Jurkat, Clone E6-1 (cell line): Measurements from ENCODE around the gene QRFP.

Experiments used
- DNase-seq: peaks from one replicate; pipeline ENCODE4 v3.0.0-alpha.2; 2011; ENCODE audit warnings: low read depth, low spot score
- H3K4me3 ChIP-seq: 2 replicates; pipeline ENCODE4 v1.5.1; 2011; ENCODE audit warnings: mild to moderate bottlenecking, low read length, control low read depth, moderate library complexity

The QRFP gene

DNA sequence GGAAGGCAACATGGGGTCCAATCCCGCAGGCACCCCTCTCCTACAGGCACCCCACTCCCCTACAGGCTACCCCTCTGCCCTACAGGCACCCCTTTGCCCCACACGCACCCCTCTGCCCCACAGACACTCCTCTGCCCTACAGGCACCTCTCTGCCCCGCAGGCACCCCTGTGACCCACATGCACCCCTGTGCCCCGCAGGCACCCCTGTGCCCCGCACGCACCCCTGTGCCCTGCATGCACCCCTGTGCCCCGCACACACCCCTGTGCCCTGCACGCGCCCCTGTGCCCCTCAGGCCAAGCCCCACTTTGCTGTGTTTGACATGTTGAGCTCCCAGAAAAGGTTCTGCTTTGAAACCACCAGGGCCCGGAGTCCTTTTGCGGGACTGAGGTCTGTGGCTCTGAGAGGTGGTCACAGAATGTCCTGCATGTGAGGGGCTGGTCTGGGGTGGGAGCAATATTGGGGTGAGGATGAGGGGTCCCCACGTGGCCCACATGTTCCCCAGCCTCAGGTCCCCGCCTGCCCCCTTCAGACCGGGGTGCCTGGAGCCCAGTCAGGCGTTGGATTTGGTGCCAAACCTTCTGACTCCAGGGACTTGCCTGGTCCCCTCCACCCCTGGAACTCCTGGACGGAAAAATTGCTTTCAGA, 616 bp upstream of the QRFP start:
- no peak overlapping the region for H3K4me3 ChIP-seq
- no peak for DNase-seq

DNA sequence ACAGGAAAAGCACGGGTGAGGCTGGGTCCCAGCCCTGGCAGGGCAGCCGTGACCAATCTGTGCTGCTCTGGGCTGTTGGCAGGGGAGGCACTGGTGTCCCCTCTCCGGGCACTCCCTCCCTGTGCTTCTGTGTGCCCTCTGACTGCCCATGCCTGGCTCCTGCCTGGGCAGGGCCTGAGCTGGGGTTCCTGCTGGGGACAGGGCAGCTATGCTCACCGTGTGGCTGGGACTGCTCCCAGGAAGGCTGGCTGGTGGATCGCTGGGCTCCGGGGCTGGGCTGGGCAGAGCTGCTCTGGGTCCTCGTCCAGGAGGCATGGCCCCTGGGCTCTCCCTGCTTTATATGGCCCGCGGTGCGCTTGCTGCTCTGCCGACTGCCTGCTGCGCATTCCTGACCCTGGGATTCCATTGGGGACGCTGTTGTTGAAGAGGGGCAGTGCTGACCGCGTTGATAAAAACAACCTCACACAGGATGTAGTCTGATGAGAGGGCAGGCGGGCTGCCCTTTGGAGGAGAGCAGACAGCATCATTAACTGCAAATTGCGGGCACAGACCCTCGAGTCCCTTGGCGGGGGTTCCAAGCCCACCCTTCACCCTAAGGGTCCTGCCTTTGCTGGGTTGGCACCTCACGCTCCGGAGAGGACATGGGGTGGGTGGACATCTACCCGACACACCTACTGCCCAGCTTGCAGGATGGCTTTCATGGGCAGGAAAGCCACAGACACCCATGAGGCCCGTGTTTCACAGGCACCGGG, 955 bp downstream of the QRFP start:
- no peak overlapping the region for H3K4me3 ChIP-seq
- DNase-seq, result no peak

DNA sequence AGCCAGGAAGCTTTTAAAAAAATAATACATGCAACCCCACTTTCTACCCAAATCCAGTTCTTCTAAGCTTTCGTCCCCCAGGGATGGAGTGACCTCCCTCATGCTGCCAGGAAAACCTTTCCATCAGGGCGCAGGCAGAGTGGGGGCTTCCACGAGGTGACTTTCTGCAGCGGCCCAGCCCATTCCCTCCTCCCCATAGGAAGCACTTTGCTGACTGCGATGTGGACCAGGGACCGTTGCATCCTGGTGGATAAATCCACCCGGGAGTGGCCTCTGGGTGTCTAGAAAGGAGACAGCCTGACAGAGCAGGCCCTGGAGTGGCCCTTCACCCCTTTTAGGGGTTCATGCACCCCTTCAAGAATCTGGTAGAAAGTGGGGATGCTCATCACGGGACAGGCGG, 1.6 kb downstream of the QRFP start:
- H3K4me3 ChIP-seq, result no peak overlapping the region
- no peak for DNase-seq

DNA sequence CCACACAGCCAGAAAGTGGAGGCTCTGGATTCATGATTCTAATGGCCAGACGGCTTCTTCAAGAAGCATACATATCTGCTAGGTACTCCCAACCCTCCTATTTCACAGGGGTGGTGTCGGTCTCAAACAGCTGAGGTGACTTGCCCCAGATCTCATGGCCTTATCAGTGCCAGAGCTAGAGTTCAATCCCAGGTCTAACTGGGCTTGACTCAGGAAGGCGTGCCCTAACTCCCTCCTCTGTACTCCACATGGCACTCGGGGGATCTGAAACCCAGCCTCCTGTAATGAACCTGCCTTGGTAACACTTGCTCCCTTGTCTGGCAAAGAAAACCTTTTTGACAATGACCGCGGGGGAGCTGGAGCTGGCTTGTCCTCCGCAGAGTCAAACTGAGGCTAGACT, 2.1 kb downstream of the QRFP start:
- no peak overlapping the region for H3K4me3 ChIP-seq
- no peak for DNase-seq

DNA sequence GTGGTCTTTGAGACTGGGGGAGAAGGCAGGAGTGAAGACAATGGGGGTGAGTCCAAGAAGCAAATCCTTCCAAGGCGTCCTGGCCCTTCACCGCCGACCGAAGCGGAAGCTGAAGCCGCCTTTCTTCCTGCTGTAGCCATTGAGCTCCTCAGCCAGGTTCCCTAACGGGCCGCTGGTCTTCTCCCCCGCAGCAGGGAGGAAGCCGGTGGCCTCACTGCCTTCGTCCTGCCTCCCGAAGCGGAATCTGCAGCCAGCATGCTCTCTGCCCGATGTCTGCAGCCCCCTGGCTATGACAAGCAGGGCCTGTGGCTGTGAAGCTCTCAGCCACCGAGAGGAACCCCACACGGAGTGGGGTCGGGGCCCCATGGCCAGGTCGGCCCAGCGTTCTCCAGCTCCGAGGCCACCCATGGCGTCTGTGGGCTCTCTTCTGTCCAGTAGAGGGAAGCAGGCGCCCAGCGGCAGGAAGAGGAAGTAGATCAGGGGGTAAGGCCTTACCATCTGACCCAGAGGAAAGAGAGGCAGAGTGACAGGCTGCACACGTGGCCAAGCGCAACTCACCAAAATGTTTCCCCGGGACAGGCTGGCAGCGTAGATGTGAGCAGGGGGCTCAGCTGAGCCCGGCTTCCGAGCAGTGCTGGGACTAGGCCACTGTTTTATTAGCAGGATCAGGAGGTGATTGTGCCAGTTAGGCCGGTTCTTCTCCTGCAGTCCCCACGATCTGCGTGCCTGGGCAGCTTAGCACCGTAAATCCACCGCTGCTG, 3.1 kb downstream of the QRFP start:
- no peak overlapping the region for H3K4me3 ChIP-seq
- no peak for DNase-seq

DNA sequence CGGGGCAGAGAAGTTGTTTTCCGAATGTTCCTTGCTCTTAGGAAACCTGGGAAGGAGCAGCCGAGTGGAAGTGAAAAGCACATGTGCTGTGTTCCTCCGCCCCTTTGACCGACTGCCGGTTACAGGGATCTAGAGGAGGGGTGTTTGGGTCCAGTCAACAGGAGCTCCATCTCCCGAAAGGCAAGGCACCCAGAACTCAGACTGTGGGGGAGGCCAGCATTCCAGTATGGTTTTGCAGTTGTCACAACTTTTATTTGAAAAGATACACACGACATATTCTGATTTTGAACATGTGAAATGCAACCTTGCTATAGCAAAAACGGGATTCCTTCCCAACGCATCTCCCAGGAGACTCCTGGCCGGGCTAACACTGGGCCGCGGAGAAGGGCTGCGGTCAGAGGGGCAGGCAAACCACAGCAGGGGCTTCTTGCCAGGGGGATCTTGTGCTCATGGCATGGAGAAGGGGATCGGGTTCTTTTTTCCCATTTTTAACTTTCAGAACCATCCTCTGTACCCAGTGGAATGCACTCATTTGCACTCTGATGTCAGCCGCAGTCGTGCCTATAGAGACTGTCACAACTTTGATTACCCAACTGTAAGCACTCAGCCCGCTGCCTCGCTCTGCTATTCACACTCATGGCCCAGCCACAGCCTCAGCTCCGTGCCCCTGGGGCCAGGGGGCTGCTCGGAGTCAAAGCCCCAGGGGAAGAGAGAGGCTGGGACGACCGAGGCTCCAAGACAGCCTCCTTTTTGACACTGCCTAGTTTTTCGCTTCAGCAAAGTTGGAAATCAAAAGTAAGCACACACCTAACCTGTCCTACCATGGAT, 3.9 kb downstream of the QRFP start:
- no peak for DNase-seq
- no peak overlapping the region for H3K4me3 ChIP-seq

DNA sequence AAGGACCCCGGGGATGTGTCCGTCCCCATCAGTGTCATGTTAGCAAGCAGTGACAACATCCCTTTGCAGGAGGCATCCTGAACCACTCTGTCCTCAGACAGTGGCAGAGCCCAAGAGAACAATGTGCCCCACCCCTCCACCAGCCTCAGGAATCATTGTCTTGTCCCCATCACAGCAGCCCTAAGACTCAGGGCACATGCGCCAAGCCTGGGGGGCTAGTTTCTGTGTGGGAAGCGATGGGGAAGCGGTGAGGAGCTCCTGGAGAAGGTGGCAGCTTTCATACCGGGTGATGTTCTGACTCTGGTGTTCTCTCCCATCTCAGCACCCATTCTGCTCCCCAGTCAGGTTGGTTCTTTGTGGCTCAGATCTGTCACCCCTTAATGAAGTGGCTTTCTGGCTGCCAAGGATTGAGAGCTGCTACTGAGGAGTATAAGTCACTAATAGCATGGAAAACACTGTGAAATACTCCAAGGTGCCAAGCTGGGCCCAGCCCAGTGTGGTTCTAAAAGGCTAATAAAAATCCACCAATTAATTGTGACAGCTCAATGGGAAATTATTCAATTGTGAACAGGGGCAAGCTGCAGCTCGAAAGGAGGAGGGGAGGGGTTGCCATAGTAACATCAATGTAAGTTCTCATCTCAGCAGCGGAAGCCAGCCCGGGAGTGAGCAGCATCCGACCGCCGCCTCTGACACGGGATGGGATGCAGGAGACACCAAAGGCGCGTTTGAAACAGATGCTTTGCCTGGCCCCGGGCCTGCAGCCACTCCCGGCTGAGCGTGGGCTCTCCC, 4.7 kb downstream of the QRFP start:
- H3K4me3 ChIP-seq, result no peak overlapping the region
- DNase-seq, result no peak

DNA sequence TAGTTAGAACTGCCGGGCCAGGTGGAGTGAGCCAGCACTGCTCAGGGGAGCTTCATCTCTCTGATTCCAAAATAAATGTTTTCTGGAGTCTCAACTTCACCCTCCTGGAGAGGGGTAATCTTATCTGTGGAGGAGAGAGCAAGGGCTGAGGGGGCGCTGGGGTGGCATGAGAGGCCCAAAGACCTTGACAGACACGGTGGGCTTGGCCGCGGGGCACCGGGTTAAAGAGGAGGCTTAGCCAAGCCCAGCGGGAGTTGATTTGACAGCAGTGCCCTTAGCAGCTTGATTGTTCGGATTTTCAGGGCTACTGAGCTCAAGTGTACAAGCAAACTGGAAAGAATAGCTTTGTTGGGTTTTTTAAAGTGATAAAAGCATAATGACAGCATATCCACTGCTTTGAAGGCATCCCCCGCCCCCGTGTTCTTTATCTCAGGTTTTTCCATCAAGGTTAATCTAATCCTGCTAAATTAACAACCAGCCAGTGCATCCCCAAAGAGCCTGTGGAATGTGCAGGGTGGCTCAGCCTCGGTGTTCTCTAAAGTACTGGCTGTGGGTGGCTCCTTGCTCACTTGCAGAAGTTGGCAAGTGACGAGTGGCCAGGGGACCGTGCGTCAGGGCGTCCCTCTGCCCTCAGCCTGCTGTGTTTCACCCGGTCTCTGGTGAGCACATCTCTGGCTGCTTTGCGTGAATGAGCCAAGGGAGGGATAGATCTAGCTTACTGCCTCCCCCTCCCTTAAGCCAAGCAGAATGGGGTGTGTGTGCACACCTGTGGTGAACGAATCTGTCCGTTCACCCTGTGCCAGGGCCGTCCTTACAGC, 5.5 kb downstream of the QRFP start:
- no peak for DNase-seq
- no peak overlapping the region for H3K4me3 ChIP-seq

DNA sequence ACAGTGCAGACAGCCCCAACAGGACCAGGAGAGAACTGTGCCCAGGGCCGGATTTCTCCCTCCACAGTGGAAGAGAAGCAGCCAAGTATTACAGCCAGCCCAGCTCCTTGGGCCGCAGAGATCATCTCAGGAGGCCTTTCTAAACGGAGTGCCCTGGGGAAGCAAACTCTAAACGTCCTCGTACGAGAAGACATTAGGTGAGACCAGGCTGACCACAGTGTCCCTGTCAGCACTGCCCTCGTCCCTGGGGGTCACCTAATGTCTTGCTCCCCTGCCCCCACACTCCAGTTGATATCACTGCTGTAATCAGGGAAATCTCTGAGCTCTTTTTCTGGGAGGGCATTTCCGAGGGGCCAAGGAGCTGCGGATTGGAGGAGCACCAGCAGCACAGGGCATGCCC, 6.5 kb downstream of the QRFP start:
- no peak overlapping the region for H3K4me3 ChIP-seq
- DNase-seq, result no peak

DNA sequence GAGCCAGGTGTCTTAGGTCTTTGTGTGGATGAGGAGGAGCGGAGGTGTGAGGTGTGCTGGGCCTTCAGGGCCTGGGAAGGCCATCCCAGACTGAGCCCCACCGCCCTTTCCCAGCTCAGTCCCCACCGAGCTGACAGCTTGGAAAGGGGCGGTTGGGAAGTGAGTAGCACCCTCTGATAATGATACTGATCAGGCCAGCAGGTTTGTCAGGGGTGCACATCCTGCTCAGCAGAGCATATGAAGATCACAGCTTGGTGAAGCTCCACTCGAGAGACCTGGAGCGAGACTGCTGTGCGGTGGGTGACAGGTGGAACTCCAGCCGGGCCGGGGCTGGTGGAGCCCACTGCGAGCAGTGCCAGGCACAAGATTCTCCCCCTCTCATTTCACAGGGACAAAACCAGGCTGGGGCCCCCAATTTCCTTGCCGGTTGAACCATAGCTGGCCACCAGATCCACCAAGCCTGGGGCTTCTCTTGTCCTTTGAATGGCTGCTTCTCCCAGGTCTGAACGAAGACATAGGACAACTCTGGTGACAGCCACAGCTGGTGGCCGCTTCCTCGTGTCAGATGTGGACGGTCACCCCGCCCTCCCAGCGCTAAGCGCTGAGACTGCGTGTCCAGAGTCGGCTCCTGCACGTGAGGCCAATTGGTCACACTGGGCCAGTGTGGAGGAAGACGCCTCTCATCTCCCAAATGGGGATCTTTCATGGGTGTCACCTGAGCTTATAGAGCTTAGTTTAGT, 8.3 kb downstream of the QRFP start:
- no peak overlapping the region for H3K4me3 ChIP-seq
- DNase-seq, result no peak

DNA sequence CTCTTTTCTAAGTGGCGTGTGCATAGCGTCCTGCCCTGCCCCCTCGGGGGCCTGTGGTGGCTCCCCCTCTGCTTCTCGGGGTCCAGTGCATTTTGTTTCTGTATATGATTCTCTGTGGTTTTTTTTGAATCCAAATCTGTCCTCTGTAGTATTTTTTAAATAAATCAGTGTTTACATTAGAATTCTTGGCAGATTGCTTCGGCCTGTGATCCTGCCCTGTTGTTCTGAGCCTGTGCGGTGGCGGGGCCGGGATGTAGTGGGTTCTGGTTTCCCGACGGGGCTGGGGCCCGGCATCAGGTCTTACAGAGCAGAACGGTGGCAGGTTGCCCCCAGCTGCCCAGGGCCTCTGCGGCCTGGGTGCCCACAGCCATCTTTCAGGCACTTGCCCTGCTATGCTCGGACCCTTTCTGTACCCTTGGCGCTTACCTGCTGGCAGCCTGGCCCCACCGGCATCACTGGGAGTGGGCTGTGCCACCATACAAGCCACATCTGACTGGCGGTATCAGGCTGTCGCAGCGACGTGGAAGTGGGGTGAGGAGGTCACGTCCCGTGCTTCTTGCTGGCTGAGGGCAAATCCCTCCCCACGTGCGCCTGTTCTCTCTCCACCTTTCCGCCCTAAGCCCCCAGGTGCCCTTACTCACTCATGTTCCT, 9.0 kb downstream of the QRFP start:
- DNase-seq, result no peak
- no peak overlapping the region for H3K4me3 ChIP-seq

DNA sequence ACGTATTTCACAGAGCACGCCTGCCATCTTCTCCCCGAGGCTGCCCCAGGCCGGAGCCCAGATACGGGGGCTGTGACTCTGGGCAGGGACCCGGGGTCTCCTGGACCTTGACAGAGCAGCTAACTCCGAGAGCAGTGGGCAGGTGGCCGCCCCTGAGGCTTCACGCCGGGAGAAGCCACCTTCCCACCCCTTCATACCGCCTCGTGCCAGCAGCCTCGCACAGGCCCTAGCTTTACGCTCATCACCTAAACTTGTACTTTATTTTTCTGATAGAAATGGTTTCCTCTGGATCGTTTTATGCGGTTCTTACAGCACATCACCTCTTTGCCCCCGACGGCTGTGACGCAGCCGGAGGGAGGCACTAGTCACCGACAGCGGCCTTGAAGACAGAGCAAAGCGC, 9.6 kb downstream of the QRFP start:
- no peak for DNase-seq
- H3K4me3 ChIP-seq, result no peak overlapping the region

DNA sequence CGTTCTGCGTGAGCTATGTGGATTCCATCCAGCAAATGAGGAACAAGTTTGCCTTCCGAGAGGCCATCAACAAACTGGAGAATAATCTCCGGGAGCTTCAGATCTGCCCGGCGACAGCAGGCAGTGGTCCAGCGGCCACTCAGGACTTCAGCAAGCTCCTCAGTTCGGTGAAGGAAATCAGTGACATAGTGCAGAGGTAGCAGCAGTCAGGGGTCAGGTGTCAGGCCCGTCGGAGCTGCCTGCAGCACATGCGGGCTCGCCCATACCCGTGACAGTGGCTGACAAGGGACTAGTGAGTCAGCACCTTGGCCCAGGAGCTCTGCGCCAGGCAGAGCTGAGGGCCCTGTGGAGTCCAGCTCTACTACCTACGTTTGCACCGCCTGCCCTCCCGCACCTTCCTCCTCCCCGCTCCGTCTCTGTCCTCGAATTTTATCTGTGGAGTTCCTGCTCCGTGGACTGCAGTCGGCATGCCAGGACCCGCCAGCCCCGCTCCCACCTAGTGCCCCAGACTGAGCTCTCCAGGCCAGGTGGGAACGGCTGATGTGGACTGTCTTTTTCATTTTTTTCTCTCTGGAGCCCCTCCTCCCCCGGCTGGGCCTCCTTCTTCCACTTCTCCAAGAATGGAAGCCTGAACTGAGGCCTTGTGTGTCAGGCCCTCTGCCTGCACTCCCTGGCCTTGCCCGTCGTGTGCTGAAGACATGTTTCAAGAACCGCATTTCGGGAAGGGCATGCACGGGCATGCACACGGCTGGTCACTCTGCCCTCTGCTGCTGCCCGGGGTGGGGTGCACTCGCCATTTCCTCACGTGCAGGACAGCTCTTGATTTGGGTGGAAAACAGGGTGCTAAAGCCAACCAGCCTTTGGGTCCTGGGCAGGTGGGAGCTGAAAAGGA, 10.9 kb downstream of the QRFP start:
- no peak overlapping the region for H3K4me3 ChIP-seq
- no peak for DNase-seq

DNA sequence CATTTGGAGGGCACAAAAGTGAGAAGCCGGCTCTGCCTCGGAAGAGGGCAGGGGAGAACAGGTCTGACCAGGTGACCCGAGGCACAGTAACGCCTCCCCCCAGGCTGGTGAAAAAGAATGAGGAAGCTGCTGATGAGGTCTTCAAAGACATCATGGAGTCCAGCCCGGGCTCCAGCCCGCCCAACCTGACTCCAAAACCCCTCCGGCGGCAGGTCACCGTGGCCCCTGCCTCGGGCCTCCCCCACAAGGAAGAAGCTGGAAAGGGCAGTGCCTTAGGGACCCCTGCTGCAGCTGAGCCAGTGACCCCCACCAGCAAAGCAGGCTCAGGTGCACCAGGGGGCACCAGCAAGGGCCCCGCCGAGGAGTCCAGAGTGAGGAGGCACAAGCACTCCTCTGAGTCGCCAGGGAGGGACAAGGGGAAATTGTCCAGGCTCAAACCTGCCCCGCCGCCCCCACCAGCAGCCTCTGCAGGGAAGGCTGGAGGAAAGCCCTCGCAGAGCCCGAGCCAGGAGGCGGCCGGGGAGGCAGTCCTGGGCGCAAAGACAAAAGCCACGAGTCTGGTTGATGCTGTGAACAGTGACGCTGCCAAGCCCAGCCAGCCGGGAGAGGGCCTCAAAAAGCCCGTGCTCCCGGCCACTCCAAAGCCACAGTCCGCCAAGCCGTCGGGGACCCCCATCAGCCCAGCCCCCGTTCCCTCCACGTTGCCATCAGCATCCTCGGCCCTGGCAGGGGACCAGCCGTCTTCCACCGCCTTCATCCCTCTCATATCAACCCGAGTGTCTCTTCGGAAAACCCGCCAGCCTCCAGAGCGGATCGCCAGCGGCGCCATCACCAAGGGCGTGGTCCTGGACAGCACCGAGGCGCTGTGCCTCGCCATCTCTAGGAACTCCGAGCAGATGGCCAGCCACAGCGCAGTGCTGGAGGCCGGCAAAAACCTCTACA, 11.8 kb downstream of the QRFP start:
- DNase-seq, result no peak

DNA sequence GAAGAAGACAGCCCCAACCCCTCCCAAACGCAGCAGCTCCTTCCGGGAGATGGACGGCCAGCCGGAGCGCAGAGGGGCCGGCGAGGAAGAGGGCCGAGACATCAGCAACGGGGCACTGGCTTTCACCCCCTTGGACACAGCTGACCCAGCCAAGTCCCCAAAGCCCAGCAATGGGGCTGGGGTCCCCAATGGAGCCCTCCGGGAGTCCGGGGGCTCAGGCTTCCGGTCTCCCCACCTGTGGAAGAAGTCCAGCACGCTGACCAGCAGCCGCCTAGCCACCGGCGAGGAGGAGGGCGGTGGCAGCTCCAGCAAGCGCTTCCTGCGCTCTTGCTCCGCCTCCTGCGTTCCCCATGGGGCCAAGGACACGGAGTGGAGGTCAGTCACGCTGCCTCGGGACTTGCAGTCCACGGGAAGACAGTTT, 12.5 kb downstream of the QRFP start:
- DNase-seq, result no peak
- H3K4me3 ChIP-seq, result no peak overlapping the region

More for the DNA sequence above, 11.8 kb downstream of the QRFP start:
- H3K4me3 ChIP-seq, result no peak overlapping the region
